HepG2 (cell line): ENCODE data around the gene ING1. TPM values are rescaled to one million over a fixed set of nuclear protein-coding genes. Genes with fewer than 3 reads are reported as not detected.

Experiments used
- BHLHE40 ChIP-seq: IDR thresholded peaks from 2 replicates; pipeline ENCODE4 v1.6.1; 2011; ENCODE audit warnings: low read length, improper control_type of control experiment
- CBFB ChIP-seq: sonication (generic); formaldehyde crosslinking; IDR thresholded peaks from 2 replicates; pipeline ENCODE4 v1.4.0; 2020; ENCODE audit warnings: missing genetic modification reagents
- HBP1 ChIP-seq: IDR thresholded peaks from 2 replicates; pipeline ENCODE4 v1.6.1; 2016; ENCODE audit warnings: low read depth, control low read depth
- HNF4A ChIP-seq: sonication (generic); formaldehyde crosslinking; IDR thresholded peaks from 2 replicates; pipeline ENCODE4 v1.4.0; 2020; ENCODE audit warnings: missing genetic modification reagents
- HNF4G ChIP-seq, 2 experiments: sonication (generic) in 1 of 2; formaldehyde crosslinking in 1 of 2; IDR thresholded peaks; 2 replicates each; pipeline versions ENCODE4 v1.4.0 to v1.6.1; 2011 to 2020; ENCODE audit warnings: borderline replicate concordance in 2 of 2, low read depth in 2 of 2, mild to moderate bottlenecking in 2 of 2, low read length in 1 of 2, missing genetic modification reagents in 1 of 2, moderate library complexity in 1 of 2
- ISL2 ChIP-seq: sonication (generic); formaldehyde crosslinking; IDR thresholded peaks from 2 replicates; pipeline ENCODE4 v1.5.0; 2020; ENCODE audit warnings: missing genetic modification reagents
- ISX ChIP-seq: sonication (generic); formaldehyde crosslinking; conservative IDR thresholded peaks from 2 replicates; pipeline ENCODE4 v1.5.0; 2020; ENCODE audit warnings: missing genetic modification reagents
- MEIS2 ChIP-seq: sonication (generic); formaldehyde crosslinking; IDR thresholded peaks from 2 replicates; pipeline ENCODE4 v1.9.0; 2021; ENCODE audit warnings: mild to moderate bottlenecking, missing genetic modification reagents
- NCOA1 ChIP-seq: sonication (generic); formaldehyde crosslinking; IDR thresholded peaks from 2 replicates; pipeline ENCODE4 v1.9.0; 2021; ENCODE audit warnings: missing genetic modification reagents
- SPEN ChIP-seq: sonication (generic); formaldehyde crosslinking; IDR thresholded peaks from 2 replicates; pipeline ENCODE4 v1.5.1; 2020; ENCODE audit warnings: low read depth, mild to moderate bottlenecking, missing genetic modification reagents
- STAG1 ChIP-seq: sonication (generic); formaldehyde crosslinking; IDR thresholded peaks from 2 replicates; pipeline ENCODE4 v1.4.0; 2020; ENCODE audit warnings: missing genetic modification reagents
- THAP11 ChIP-seq: IDR thresholded peaks from 2 replicates; pipeline ENCODE4 v1.6.1; 2016; ENCODE audit warnings: missing biosample characterization, missing genetic modification reagents
- ZBTB3 ChIP-seq: sonication (generic); formaldehyde crosslinking; IDR thresholded peaks from 2 replicates; pipeline ENCODE4 v1.4.0; 2020; ENCODE audit warnings: low read depth, mild to moderate bottlenecking, moderate library complexity, missing genetic modification reagents, borderline replicate concordance
- ZFY ChIP-seq: sonication (generic); formaldehyde crosslinking; IDR thresholded peaks from 2 replicates; pipeline ENCODE4 v1.4.0; 2020; ENCODE audit warnings: missing genetic modification reagents
- ZKSCAN5 ChIP-seq: sonication (generic); formaldehyde crosslinking; IDR thresholded peaks from 2 replicates; pipeline ENCODE4 v1.5.1; 2020; ENCODE audit warnings: mild to moderate bottlenecking, missing genetic modification reagents
- ZNF207 ChIP-seq: fragments of 450-650 bp; IDR thresholded peaks from 2 replicates; pipeline ENCODE4 v1.6.1; 2016; ENCODE audit warnings: antibody characterized with exemption, borderline replicate concordance
- ZNF329 ChIP-seq: sonication (generic); formaldehyde crosslinking; IDR thresholded peaks from 2 replicates; pipeline ENCODE4 v1.9.0; 2021; ENCODE audit warnings: low read depth, mild to moderate bottlenecking, missing genetic modification reagents
- ZNF350 ChIP-seq: sonication (generic); formaldehyde crosslinking; IDR thresholded peaks from 2 replicates; pipeline ENCODE4 v1.4.0; 2020; ENCODE audit warnings: mild to moderate bottlenecking, low read depth, missing genetic modification reagents, borderline replicate concordance
- ZNF577 ChIP-seq: sonication (generic); formaldehyde crosslinking; IDR thresholded peaks from 2 replicates; pipeline ENCODE4 v1.4.0; 2020; ENCODE audit warnings: mild to moderate bottlenecking, low read depth, missing genetic modification reagents, borderline replicate concordance
- ZNF598 ChIP-seq: sonication (generic); formaldehyde crosslinking; IDR thresholded peaks from 2 replicates; pipeline ENCODE4 v1.5.1; 2020; ENCODE audit warnings: mild to moderate bottlenecking, missing genetic modification reagents, borderline replicate concordance
- polyA plus RNA-seq, 8 experiments: library from polyadenylated mRNA; depleted of rRNA in 3 of 8; stranded (reverse) in 7 of 8; unstranded in 1 of 8; fragments of >200 nt; fragmentation: Illumina TruSeq in 4 of 8; extraction: Trizol in 4 of 8; gene quantifications; 2 replicates each; pipeline versions ENCODE4 v1.2.1 to v1.2.3, GENCODE V29; 2011 to 2016; ENCODE audit warnings: low read depth in 4 of 8, missing spikeins in 1 of 8, mixed read lengths in 1 of 8; ENCODE audit not compliant: insufficient read depth in 1 of 8
- total RNA-seq, 5 experiments: library from RNA; depleted of rRNA; stranded (reverse); fragments of >200 nt; fragmentation: Illumina TruSeq; extraction: Trizol; gene quantifications; 2 replicates each; pipeline ENCODE4 v1.2.3, GENCODE V29; 2016; ENCODE audit warnings: low read depth in 1 of 5
- TF ChIP-seq, protein P1 (sequence below): sonication (generic); formaldehyde crosslinking; IDR thresholded peaks from 2 replicates; pipeline ENCODE4 v1.4.0; 2020; ENCODE audit warnings: missing genetic modification reagents
- TF ChIP-seq, protein P2 (sequence below): sonication (generic); formaldehyde crosslinking; IDR thresholded peaks from 2 replicates; pipeline ENCODE4 v1.4.0; 2020; ENCODE audit warnings: mild to moderate bottlenecking, missing genetic modification reagents
- TF ChIP-seq, protein P3 (sequence below): IDR thresholded peaks from 2 replicates; pipeline ENCODE4 v1.6.1; 2012; ENCODE audit warnings: inconsistent platforms
- TF ChIP-seq, protein P4 (sequence below): sonication (generic); formaldehyde crosslinking; IDR thresholded peaks from 2 replicates; pipeline ENCODE4 v1.4.0; 2020; ENCODE audit warnings: missing genetic modification reagents

ING1 gene
- total and polyA plus RNA-seq, 2 of the 13 experiments (the other 11 are each of a cell fraction or from before 2014, with no cell fraction given), result 8.1 to 16.1 TPM

GRCh38 chr13:110712849-110713641 lies 455 bp upstream of the ING1 start (continued):
- TF ChIP-seq BHLHE40 (peak; percentile 92), HNF4G (IDR thresholded peaks at IDR 0.05; ENCODE audit: borderline replicate concordance, low read depth, low read length) (peak; percentile 71), HNF4G (CRISPR knock-in tag; IDR thresholded peaks at IDR 0.05; ENCODE audit: borderline replicate concordance, low read depth) (no peak; the same call in 1 of the 2 replicates), ZNF577 (CRISPR knock-in tag) (no peak), NCOA1 (no peak), THAP11 (CRISPR knock-in tag) (peak; percentile 94), ZNF329 (CRISPR knock-in tag) (no peak), MEIS2 (CRISPR knock-in tag) (0 out of 2 replicates have a peak, but pooled peaks have one; percentile 40), ZKSCAN5 (CRISPR knock-in tag) (peak; percentile 67; the same call in 1 of the 2 replicates), SPEN (CRISPR knock-in tag) (peak; percentile 70), HBP1 (0 out of 2 replicates have a peak, but pooled peaks have one; percentile 22), ZNF207 (no peak), ISL2 (CRISPR knock-in tag) (0 out of 2 replicates have a peak, but pooled peaks have one; percentile 40), ISX (CRISPR knock-in tag) (no peak), STAG1 (CRISPR knock-in tag) (no peak), HNF4A (CRISPR knock-in tag) (peak; percentile 50), ZNF598 (CRISPR knock-in tag) (peak; percentile 42; the same call in 1 of the 2 replicates), ZFY (CRISPR knock-in tag) (peak; percentile 89), ZNF350 (CRISPR knock-in tag) (peak; percentile 79; the same call in 1 of the 2 replicates), CBFB (CRISPR knock-in tag) (no peak; the same call in 1 of the 2 replicates), ZBTB3 (CRISPR knock-in tag) (no peak)
- TF ChIP-seq, protein P1, sequence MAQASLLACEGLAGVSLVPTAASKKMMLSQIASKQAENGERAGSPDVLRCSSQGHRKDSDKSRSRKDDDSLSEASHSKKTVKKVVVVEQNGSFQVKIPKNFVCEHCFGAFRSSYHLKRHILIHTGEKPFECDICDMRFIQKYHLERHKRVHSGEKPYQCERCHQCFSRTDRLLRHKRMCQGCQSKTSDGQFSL (CRISPR knock-in tag), result no peak
- TF ChIP-seq, protein P2, sequence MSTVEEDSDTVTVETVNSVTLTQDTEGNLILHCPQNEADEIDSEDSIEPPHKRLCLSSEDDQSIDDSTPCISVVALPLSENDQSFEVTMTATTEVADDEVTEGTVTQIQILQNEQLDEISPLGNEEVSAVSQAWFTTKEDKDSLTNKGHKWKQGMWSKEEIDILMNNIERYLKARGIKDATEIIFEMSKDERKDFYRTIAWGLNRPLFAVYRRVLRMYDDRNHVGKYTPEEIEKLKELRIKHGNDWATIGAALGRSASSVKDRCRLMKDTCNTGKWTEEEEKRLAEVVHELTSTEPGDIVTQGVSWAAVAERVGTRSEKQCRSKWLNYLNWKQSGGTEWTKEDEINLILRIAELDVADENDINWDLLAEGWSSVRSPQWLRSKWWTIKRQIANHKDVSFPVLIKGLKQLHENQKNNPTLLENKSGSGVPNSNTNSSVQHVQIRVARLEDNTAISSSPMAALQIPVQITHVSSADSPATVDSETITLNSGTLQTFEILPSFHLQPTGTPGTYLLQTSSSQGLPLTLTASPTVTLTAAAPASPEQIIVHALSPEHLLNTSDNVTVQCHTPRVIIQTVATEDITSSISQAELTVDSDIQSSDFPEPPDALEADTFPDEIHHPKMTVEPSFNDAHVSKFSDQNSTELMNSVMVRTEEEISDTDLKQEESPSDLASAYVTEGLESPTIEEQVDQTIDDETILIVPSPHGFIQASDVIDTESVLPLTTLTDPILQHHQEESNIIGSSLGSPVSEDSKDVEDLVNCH (CRISPR knock-in tag), result no peak
- TF ChIP-seq, protein P3, sequence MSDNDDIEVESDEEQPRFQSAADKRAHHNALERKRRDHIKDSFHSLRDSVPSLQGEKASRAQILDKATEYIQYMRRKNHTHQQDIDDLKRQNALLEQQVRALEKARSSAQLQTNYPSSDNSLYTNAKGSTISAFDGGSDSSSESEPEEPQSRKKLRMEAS, result no peak
- TF ChIP-seq, protein P4, sequence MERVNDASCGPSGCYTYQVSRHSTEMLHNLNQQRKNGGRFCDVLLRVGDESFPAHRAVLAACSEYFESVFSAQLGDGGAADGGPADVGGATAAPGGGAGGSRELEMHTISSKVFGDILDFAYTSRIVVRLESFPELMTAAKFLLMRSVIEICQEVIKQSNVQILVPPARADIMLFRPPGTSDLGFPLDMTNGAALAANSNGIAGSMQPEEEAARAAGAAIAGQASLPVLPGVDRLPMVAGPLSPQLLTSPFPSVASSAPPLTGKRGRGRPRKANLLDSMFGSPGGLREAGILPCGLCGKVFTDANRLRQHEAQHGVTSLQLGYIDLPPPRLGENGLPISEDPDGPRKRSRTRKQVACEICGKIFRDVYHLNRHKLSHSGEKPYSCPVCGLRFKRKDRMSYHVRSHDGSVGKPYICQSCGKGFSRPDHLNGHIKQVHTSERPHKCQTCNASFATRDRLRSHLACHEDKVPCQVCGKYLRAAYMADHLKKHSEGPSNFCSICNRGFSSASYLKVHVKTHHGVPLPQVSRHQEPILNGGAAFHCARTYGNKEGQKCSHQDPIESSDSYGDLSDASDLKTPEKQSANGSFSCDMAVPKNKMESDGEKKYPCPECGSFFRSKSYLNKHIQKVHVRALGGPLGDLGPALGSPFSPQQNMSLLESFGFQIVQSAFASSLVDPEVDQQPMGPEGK (CRISPR knock-in tag), result peak; percentile 91
